HepG2 (cell line): ENCODE data around the gene KDM4B. TPM values are rescaled to one million over a fixed set of nuclear protein-coding genes. Genes with fewer than 3 reads are reported as not detected.
"Not testable (repeated sequence)": the region's sequence is repeated elsewhere in the genome, so short reads cannot be mapped to it uniquely, and the experiment has no call there.

ENCODE experiments used
- ATAC-seq: fragments of 200-7000 bp; cut with Tn5 transposase; 3 replicates; pipeline ENCODE4 v1.9.1; 2020; ENCODE audit warnings: mild to moderate bottlenecking, moderate library complexity
- BruUV-seq: library from RNA; stranded (reverse); fragments of 400-500 nt; replicated peaks from 2 replicates; lab custom pipeline; 2021; lab: Mats Ljungman, UMichigan
- CTCF ChIA-PET: fragments of 300-600 bp; formaldehyde crosslinking; extraction: SDS; loops from one replicate; lab custom pipeline; 2021; ENCODE audit warnings: low total read pairs, inconsistent platforms, low intra/inter-chr PET ratio; lab: Yijun Ruan, JAX
- POLR2A ChIA-PET: fragments of 350-600 bp; sonication (Branson Sonifier 250); formaldehyde crosslinking; loops from one replicate; lab custom pipeline; 2020; ENCODE audit warnings: antibody characterized with exemption, inconsistent platforms; lab: Yijun Ruan, JAX
- DNase-seq: peaks from one replicate; pipeline ENCODE4 v3.0.0-alpha.2; 2015; ENCODE audit warnings: low spot score
- FAIRE-seq: peaks from 3 replicates; lab custom pipeline; 2011; peaks lifted over from hg19 to GRCh38; lab: Jason Lieb, UNC
- H2AFZ ChIP-seq: one replicate; pipeline ENCODE4 v1.6.1; 2011; ENCODE audit warnings: low read length, inconsistent platforms
- H3K27ac ChIP-seq: fragments of 300-600 bp; 3 replicates; pipeline ENCODE4 v1.8.0; 2011; ENCODE audit warnings: mixed run types, mild to moderate bottlenecking, mixed read lengths, low read length, inconsistent platforms; ENCODE audit not compliant: insufficient read depth; ENCODE audit errors: extremely low read length
- H3K27me3 ChIP-seq, 2 experiments: fragments of 200-600 bp in 1 of 2; 2 replicates in 1 of 2; 3 replicates in 1 of 2; pipeline versions ENCODE4 v1.6.0 to v1.8.0; 2011; ENCODE audit warnings: low read length in 2 of 2, mild to moderate bottlenecking in 2 of 2, moderate library complexity in 2 of 2, inconsistent platforms in 1 of 2; ENCODE audit not compliant: insufficient read depth in 2 of 2, control insufficient read depth in 1 of 2
- H3K36me3 ChIP-seq, 2 experiments: fragments of 200-600 bp in 1 of 2; replicated peaks in 1 of 2; 2 replicates in 1 of 2; 3 replicates in 1 of 2; pipeline versions ENCODE4 v1.5.1 to v1.8.0; 2011; ENCODE audit warnings: low read length in 2 of 2, inconsistent platforms in 1 of 2; ENCODE audit not compliant: insufficient read depth in 2 of 2, control insufficient read depth in 1 of 2
- H3K4me1 ChIP-seq: 2 replicates; pipeline ENCODE4 v1.5.1; 2012; ENCODE audit warnings: low read length, inconsistent platforms; ENCODE audit not compliant: insufficient read depth
- H3K4me2 ChIP-seq: 2 replicates; pipeline ENCODE4 v1.6.0; 2011; ENCODE audit warnings: low read depth, low read length, inconsistent platforms
- H3K4me3 ChIP-seq, 3 experiments: fragments of 200-600 bp in 1 of 3; sonication (generic), shearing (Covaris generic) in 1 of 3; replicated peaks in 1 of 3; 2 replicates each; pipeline ENCODE4 v1.5.1; 2011 to 2016; ENCODE audit warnings: low read length in 3 of 3, inconsistent platforms in 2 of 3, low read depth in 2 of 3, mild to moderate bottlenecking in 2 of 3, control low read depth in 1 of 3, mixed read lengths in 1 of 3; ENCODE audit not compliant: insufficient read depth in 1 of 3
- H3K79me2 ChIP-seq: one replicate; pipeline ENCODE4 v1.6.1; 2011; ENCODE audit warnings: low read length, inconsistent platforms; ENCODE audit not compliant: insufficient read depth
- H3K9ac ChIP-seq: 2 replicates; pipeline ENCODE4 v1.6.0; 2011; ENCODE audit warnings: mild to moderate bottlenecking, low read depth, low read length, inconsistent platforms; ENCODE audit not compliant: insufficient read depth
- H3K9me3 ChIP-seq: 2 replicates; pipeline ENCODE4 v1.5.1; 2012; ENCODE audit warnings: mild to moderate bottlenecking, low read length
- H4K20me1 ChIP-seq: 2 replicates; pipeline ENCODE4 v1.6.0; 2011; ENCODE audit warnings: inconsistent platforms, mild to moderate bottlenecking, low read length, moderate library complexity; ENCODE audit not compliant: insufficient read depth
- CHD2 ChIP-seq: IDR thresholded peaks from 2 replicates; pipeline ENCODE4 v1.6.1; 2011; ENCODE audit warnings: low read depth, low read length, improper control_type of control experiment
- ETV5 ChIP-seq: IDR thresholded peaks from 2 replicates; pipeline ENCODE4 v1.6.1; 2018; ENCODE audit warnings: missing biosample characterization, missing genetic modification reagents, inconsistent platforms, borderline replicate concordance
- GABPA ChIP-seq, 2 experiments: IDR thresholded peaks; 2 replicates each; pipeline ENCODE4 v1.6.1; 2011 to 2016; ENCODE audit warnings: low read depth in 2 of 2, low read length in 1 of 2, missing biosample characterization in 1 of 2, missing genetic modification characterization in 1 of 2
- GABPB1 ChIP-seq: IDR thresholded peaks from 2 replicates; pipeline ENCODE4 v1.6.1; 2016; ENCODE audit warnings: mild to moderate bottlenecking, missing genetic modification reagents, moderate library complexity, missing compliant biosample characterization
- HOXA3 ChIP-seq: sonication (generic); formaldehyde crosslinking; IDR thresholded peaks from 2 replicates; pipeline ENCODE4 v1.5.0; 2020; ENCODE audit warnings: missing genetic modification reagents
- POLR2A ChIP-seq, 2 experiments: IDR thresholded peaks; 2 replicates each; pipeline ENCODE4 v1.6.1; 2011; ENCODE audit warnings: low read depth in 2 of 2, low read length in 2 of 2, mild to moderate bottlenecking in 1 of 2, moderate library complexity in 1 of 2; ENCODE audit not compliant: insufficient read depth in 1 of 2
- POLR2G ChIP-seq: fragments of 200-400 bp; formaldehyde crosslinking; IDR thresholded peaks from 2 replicates; pipeline ENCODE4 v1.6.1; 2018; ENCODE audit warnings: mild to moderate bottlenecking, low read depth, low read length, moderate library complexity
- THAP11 ChIP-seq: IDR thresholded peaks from 2 replicates; pipeline ENCODE4 v1.6.1; 2016; ENCODE audit warnings: missing biosample characterization, missing genetic modification reagents
- YY1 ChIP-seq: IDR thresholded peaks from 2 replicates; pipeline ENCODE4 v1.6.1; 2011; ENCODE audit warnings: low read length, low read depth, moderate library complexity, mild to moderate bottlenecking; ENCODE audit not compliant: insufficient read depth, insufficient replicate concordance
- ZBTB38 ChIP-seq: sonication (generic); formaldehyde crosslinking; IDR thresholded peaks from 2 replicates; pipeline ENCODE4 v1.5.1; 2020; ENCODE audit warnings: mild to moderate bottlenecking, missing genetic modification reagents
- WGBS: methylation state at CpG from one replicate; pipeline ENCODE4 v1.1.6; 2017; ENCODE audit warnings: low lambda C conversion rate; 5-methylcytosine and 5-hydroxymethylcytosine counted together
- in situ Hi-C: cut with HindIII; loops from 2 replicates; pipeline ENCODE4 v1.10.0; 2017; ENCODE audit warnings: low pct_unique_long_range_greater_than_20kb; ENCODE audit not compliant: extremely low pct_ligation_motif_present
- intact Hi-C: fragments of 100-400 bp; cut with micrococcal nuclease; formaldehyde crosslinking; loops from one replicate; pipeline ENCODE4 v1.10.0; 2022; ENCODE audit not compliant: unreplicated experiment
- polyA plus RNA-seq, 8 experiments: library from polyadenylated mRNA; depleted of rRNA in 3 of 8; stranded (reverse) in 7 of 8; unstranded in 1 of 8; fragments of >200 nt; fragmentation: Illumina TruSeq in 4 of 8; extraction: Trizol in 4 of 8; gene quantifications; 2 replicates each; pipeline versions ENCODE4 v1.2.1 to v1.2.3, GENCODE V29; 2011 to 2016; ENCODE audit warnings: low read depth in 4 of 8, missing spikeins in 1 of 8, mixed read lengths in 1 of 8; ENCODE audit not compliant: insufficient read depth in 1 of 8
- total RNA-seq, 5 experiments: library from RNA; depleted of rRNA; stranded (reverse); fragments of >200 nt; fragmentation: Illumina TruSeq; extraction: Trizol; gene quantifications; 2 replicates each; pipeline ENCODE4 v1.2.3, GENCODE V29; 2016; ENCODE audit warnings: low read depth in 1 of 5
- TF ChIP-seq, protein P1 (sequence below): IDR thresholded peaks from 2 replicates; pipeline ENCODE4 v1.6.1; 2016; ENCODE audit warnings: low read depth
- TF ChIP-seq, protein P2 (sequence below): sonication (generic); formaldehyde crosslinking; IDR thresholded peaks from 2 replicates; pipeline ENCODE4 v1.5.1; 2020; ENCODE audit warnings: mild to moderate bottlenecking, missing genetic modification reagents, moderate library complexity

Gene KDM4B
- total and polyA plus RNA-seq, 2 of the 13 experiments (the other 11 are each of a cell fraction or from before 2014, with no cell fraction given): 4.9 to 14.6 TPM

DNA sequence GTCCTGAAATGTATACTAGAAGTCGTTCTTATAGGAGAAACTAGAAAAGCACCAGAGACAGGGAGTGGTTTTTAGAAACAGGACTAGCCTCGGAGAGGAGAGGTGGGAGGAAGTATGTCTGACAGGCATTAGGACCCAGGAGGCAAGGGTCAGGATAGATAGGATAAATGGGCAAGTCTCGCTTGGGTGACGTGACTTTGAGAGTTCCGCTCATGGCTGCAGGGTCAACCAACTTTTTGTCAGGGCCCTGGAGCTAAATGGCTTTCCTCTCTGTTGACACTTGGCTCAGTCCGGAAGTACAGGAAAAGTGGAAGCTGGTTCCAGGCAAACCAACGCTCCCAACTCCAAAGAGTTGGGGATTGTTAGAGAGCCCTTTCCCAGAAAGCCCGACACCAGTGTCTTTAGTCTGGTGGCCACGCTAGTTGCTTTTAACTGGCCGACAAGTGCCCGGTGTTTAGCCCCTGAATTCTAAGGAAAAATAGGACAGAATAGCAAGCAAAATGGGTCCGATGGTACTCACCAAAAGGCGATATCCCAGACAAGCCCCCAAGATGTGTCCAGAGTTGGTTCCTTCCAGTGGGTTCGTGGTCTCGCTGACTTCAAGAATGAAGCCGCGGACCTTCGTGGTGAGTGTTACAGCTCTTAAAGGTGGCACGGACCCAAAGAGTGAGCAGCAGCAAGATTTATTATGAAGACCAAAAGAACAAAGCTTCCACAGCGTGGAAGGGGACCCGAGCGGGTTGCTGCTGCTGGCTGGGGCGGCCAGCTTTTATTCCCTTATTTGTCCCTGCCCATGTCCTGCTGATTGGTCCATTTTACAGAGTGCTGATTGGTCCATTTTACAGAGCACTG lies 196.2 kb downstream of the KDM4B start:
- H3K9ac ChIP-seq; FAIRE-seq; ATAC-seq; H2AFZ ChIP-seq; H3K36me3 ChIP-seq; H3K4me3 ChIP-seq; H4K20me1 ChIP-seq; H3K9me3 ChIP-seq; H3K27me3 ChIP-seq; in situ Hi-C loops; intact Hi-C loops; POLR2A ChIA-PET; TF ChIP-seq GABPA (IDR thresholded peaks at IDR 0.05; ENCODE audit: low read depth, low read length): not testable (repeated sequence)
- DNase-seq: peak; percentile 18
- peaks cover 27% of the 10 kb centered on the region for H3K4me1 ChIP-seq
- BruUV-seq: TSS peak; percentile 49
- H3K4me2 ChIP-seq: peak overlapping the region; percentile 30; the same call in 1 of the 2 replicates
- 0 out of 2 replicates have a peak, but pooled peaks have one; percentile 13 for TF ChIP-seq THAP11
- TF ChIP-seq GABPB1 (CRISPR knock-in tag): peak; percentile 22; the same call in 1 of the 2 replicates
- TF ChIP-seq GABPA (CRISPR knock-in tag; IDR thresholded peaks at IDR 0.05; ENCODE audit: low read depth): peak; percentile 60
- TF ChIP-seq, protein P1, sequence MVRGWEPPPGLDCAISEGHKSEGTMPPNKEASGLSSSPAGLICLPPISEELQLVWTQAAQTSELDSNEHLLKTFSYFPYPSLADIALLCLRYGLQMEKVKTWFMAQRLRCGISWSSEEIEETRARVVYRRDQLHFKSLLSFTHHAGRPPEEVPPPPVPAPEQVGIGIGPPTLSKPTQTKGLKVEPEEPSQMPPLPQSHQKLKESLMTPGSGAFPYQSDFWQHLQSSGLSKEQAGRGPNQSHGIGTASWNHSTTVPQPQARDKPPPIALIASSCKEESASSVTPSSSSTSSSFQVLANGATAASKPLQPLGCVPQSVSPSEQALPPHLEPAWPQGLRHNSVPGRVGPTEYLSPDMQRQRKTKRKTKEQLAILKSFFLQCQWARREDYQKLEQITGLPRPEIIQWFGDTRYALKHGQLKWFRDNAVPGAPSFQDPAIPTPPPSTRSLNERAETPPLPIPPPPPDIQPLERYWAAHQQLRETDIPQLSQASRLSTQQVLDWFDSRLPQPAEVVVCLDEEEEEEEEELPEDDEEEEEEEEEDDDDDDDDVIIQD (CRISPR knock-in tag): 0 out of 2 replicates have a peak, but pooled peaks have one; percentile 19
- TF ChIP-seq, protein P2, sequence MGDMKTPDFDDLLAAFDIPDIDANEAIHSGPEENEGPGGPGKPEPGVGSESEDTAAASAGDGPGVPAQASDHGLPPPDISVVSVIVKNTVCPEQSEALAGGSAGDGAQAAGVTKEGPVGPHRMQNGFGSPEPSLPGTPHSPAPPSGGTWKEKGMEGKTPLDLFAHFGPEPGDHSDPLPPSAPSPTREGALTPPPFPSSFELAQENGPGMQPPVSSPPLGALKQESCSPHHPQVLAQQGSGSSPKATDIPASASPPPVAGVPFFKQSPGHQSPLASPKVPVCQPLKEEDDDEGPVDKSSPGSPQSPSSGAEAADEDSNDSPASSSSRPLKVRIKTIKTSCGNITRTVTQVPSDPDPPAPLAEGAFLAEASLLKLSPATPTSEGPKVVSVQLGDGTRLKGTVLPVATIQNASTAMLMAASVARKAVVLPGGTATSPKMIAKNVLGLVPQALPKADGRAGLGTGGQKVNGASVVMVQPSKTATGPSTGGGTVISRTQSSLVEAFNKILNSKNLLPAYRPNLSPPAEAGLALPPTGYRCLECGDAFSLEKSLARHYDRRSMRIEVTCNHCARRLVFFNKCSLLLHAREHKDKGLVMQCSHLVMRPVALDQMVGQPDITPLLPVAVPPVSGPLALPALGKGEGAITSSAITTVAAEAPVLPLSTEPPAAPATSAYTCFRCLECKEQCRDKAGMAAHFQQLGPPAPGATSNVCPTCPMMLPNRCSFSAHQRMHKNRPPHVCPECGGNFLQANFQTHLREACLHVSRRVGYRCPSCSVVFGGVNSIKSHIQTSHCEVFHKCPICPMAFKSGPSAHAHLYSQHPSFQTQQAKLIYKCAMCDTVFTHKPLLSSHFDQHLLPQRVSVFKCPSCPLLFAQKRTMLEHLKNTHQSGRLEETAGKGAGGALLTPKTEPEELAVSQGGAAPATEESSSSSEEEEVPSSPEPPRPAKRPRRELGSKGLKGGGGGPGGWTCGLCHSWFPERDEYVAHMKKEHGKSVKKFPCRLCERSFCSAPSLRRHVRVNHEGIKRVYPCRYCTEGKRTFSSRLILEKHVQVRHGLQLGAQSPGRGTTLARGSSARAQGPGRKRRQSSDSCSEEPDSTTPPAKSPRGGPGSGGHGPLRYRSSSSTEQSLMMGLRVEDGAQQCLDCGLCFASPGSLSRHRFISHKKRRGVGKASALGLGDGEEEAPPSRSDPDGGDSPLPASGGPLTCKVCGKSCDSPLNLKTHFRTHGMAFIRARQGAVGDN (CRISPR knock-in tag): 0 out of 2 replicates have a peak, but pooled peaks have one; percentile 13
- TF ChIP-seq ZBTB38 (CRISPR knock-in tag): peak; percentile 43
- peak; percentile 24; the same call in 1 of the 2 replicates for TF ChIP-seq HOXA3 (CRISPR knock-in tag)
- 0 out of 2 replicates have a peak, but pooled peaks have one; percentile 34 for TF ChIP-seq POLR2G
- TF ChIP-seq YY1: peak; percentile 48
- 0 out of 2 replicates have a peak, but pooled peaks have one; percentile 32 for TF ChIP-seq CHD2
- TF ChIP-seq ETV5: peak; percentile 53; the same call in 1 of the 2 replicates
- TF ChIP-seq POLR2A (IDR thresholded peaks at IDR 0.05; ENCODE audit: insufficient read depth in 1 of 2, low read depth in 2 of 2, low read length in 2 of 2): 0 out of 4 replicates have a peak, but pooled peaks of 1 of the 2 experiments have one; percentile 21
- TF ChIP-seq, all 625 proteins: peak for 12; not testable (repeated sequence) for 613
- H3K27ac ChIP-seq, CTCF ChIA-PET, H3K79me2 ChIP-seq: not testable (repeated sequence)
- WGBS: 73% methylated on average over 19 of the region's 23 CpGs
